Common myeloid progenitor, CD34-positive (primary cell): ENCODE measurements around the gene RABGEF1.
"Not testable (repeated sequence)": the region's sequence is repeated elsewhere in the genome, so short reads cannot be mapped to it uniquely, and the experiment has no call there.

ENCODE experiments used
- CTCF ChIA-PET: fragments of 350-600 bp; sonication (Branson Sonifier 250); formaldehyde crosslinking; loops from one replicate; lab custom pipeline; 2021; ENCODE audit warnings: antibody characterized with exemption; lab: Charles Lee
- POLR2A ChIA-PET: fragments of 350-600 bp; sonication (Branson Sonifier 250); formaldehyde crosslinking; loops from one replicate; lab custom pipeline; 2021; ENCODE audit warnings: antibody characterized with exemption; lab: Charles Lee
- DNase-seq, 3 donors: peaks; one replicate each; pipeline versions ENCODE4 v3.0.0 to v3.0.0-alpha.2; 2013
- H3K27ac ChIP-seq, 2 experiments: 1 replicate in 1 of 2; 2 replicates in 1 of 2; pipeline ENCODE4 v1.7.0; 2013; ENCODE audit warnings: inconsistent platforms in 2 of 2, low read length in 2 of 2, mild to moderate bottlenecking in 2 of 2, low read depth in 1 of 2, moderate library complexity in 1 of 2; ENCODE audit not compliant: severe bottlenecking in 2 of 2, insufficient read depth in 1 of 2, poor library complexity in 1 of 2
- H3K27me3 ChIP-seq, 5 experiments: replicated peaks in 2 of 5; 1 replicate in 3 of 5; 2 replicates in 2 of 5; pipeline versions ENCODE4 v1.6.1 to v1.7.0; 2013; ENCODE audit warnings: low read length in 4 of 5, mild to moderate bottlenecking in 2 of 5, moderate library complexity in 2 of 5, inconsistent platforms in 1 of 5; ENCODE audit not compliant: insufficient read depth in 5 of 5, control insufficient read depth in 4 of 5
- H3K36me3 ChIP-seq, 4 experiments: 1 replicate in 2 of 4; 2 replicates in 2 of 4; pipeline versions ENCODE4 v1.6.1 to v1.7.0; 2013; ENCODE audit warnings: low read length in 3 of 4, control low read depth in 1 of 4, mild to moderate bottlenecking in 1 of 4; ENCODE audit not compliant: control insufficient read depth in 4 of 4, insufficient read depth in 4 of 4
- H3K4me1 ChIP-seq, 4 experiments: 1 replicate in 3 of 4; 2 replicates in 1 of 4; pipeline versions ENCODE4 v1.6.1 to v1.7.1; 2013; ENCODE audit warnings: low read length in 3 of 4, mild to moderate bottlenecking in 3 of 4, control low read depth in 1 of 4, inconsistent platforms in 1 of 4, moderate library complexity in 1 of 4; ENCODE audit not compliant: control insufficient read depth in 4 of 4, insufficient read depth in 4 of 4; ENCODE audit errors: control extremely low read depth in 1 of 4
- H3K4me3 ChIP-seq, 7 experiments: 1 replicate in 4 of 7; 2 replicates in 3 of 7; pipeline versions ENCODE4 v1.5.1 to v1.7.0; 2013; ENCODE audit warnings: mild to moderate bottlenecking in 7 of 7, low read length in 6 of 7, moderate library complexity in 6 of 7, inconsistent platforms in 2 of 7, low read depth in 2 of 7, control low read depth in 1 of 7; ENCODE audit not compliant: insufficient read depth in 4 of 7, control insufficient read depth in 1 of 7; ENCODE audit errors: extremely low read depth in 1 of 7
- H3K9me3 ChIP-seq, 5 experiments: 1 replicate in 4 of 5; 2 replicates in 1 of 5; pipeline versions ENCODE4 v1.6.1 to v1.7.1; 2013; ENCODE audit warnings: low read length in 4 of 5, mild to moderate bottlenecking in 2 of 5, inconsistent platforms in 1 of 5, low read depth in 1 of 5, moderate library complexity in 1 of 5; ENCODE audit not compliant: control insufficient read depth in 4 of 5, insufficient read depth in 2 of 5; ENCODE audit errors: control extremely low read depth in 1 of 5
- WGBS: methylation state at CpG from one replicate; pipeline ENCODE4 v1.1.5; 2013; ENCODE audit not compliant: insufficient coverage; 5-methylcytosine and 5-hydroxymethylcytosine counted together

The RABGEF1 gene

DNA sequence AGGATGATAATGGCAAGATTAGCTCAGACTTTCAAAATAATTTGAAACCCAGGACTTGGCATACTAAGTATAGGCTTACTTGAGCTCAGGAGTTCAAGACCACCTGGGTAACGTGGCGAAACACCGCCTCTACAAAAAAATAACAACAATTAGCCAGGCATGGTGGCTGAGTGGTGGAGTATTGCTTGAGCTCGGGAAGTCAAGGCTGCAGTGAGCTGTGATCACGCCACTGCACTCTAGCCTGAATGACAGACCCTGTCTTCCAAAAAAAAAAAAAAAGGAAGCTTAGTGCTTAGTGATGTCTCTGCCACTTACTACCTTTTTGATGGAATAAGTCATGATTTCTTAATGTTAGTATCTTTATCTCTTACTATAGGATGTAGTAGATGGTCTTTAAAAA is 25.5 kb downstream of the RABGEF1 start:
- no peaks in the 10 kb centered on the region for H3K27me3 ChIP-seq
- no peak for DNase-seq
- ChIA-PET CTCF (interaction anchor here (1.3 to 1.5 kb wide), 2 partner anchors 10 to 24 kb away, joined by 3 to 5 read pairs; no protein-coding TSS in a partner anchor), POLR2A (interaction anchor here (0.6 to 1.0 kb wide), 3 partner anchors 8 to 546 kb away, joined by 3 to 5 read pairs (median 3); partner anchors contain the start of gene RABGEF1)
- WGBS, result 94% methylated on average over 3 of the region's 5 CpGs
- H3K9me3 ChIP-seq, result peaks cover 0 to 4% (median 3%) of the 10 kb centered on the region in 5 experiments
- no peak overlapping the region for H3K4me3 ChIP-seq
- peaks cover 0 to 2% (median 1%) of the 10 kb centered on the region in 4 experiments for H3K36me3 ChIP-seq
- no peak overlapping the region for H3K27ac ChIP-seq
- peaks cover 9 to 30% (median 22%) of the 10 kb centered on the region in 4 experiments for H3K4me1 ChIP-seq

DNA sequence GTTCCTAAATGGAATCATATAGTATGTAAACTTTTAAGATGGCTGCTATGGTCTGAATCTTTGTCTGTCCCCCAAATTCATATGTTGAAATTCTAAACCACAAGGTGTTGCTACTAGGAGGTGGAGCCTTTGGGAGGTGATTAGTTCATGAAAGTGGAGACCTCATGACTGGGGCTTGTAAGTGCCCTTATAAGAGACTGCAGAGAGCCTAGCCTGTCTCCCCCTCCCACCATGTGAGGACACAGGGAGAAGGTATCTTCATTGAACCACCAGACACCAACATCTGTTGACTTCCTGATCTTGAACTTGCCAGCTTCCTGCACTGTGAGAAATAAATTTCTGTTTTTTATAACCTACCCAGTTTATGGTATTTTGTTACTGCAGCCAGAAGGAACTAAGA is 27.0 kb downstream of the RABGEF1 start:
- peak in 2 of 3 donors; percentile 65 to 86 for DNase-seq
- CTCF ChIA-PET, H3K9me3 ChIP-seq, POLR2A ChIA-PET, H3K36me3 ChIP-seq, H3K27ac ChIP-seq, H3K4me3 ChIP-seq, H3K27me3 ChIP-seq: not testable (repeated sequence)
- H3K4me1 ChIP-seq, result peaks cover 9 to 30% (median 22%) of the 10 kb centered on the region in 4 experiments

DNA sequence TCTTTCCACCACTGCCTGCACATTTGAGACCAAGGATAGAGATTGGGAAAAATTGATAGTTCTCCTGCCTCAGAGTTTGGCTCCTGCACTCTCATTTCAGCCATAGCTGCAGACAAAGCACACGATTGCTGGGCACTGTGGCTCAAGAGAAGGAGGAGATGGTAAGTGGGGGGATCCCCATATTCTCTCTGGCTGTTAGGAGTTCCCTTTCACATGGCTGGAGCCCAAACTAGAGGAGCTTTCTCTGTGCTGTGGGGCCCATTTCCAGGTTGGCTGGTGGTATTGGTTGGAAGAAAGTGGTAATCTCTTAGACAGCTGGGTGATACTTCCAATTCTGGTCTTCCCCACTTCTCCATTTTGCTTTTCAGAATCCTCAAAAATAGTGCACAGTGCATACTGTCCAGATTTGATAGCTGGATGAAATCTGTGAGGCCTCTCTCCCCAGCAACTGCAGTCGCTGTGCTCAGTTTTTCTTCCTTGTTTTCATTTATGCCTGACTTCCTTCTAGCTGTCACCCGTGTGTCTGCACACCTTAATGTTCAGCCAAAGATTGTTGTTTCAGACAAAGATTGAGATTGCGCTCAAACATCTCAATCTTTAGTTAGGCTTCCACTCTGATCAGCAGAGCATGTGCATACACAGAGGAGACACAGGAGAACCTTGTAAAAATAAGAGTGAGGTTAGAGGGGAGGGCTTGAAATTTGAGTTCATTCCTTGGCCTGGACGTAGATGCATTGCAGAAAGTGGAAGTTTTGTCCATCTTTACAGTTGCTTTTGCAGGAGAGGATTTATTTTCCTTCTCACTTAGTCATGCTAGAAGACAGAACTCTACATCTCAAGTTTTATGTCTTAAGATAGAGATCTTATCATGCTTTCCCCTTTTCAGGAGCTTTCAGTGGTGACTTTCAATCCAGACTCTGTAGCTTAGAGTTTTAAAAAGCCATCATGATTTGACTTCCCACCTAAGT is 28.6 kb downstream of the RABGEF1 start:
- WGBS, result 44% methylated on average over 3 of the region's 5 CpGs
- POLR2A ChIA-PET, result interaction anchor here (0.6 to 0.9 kb wide), 2 partner anchors 17 to 29 kb away, joined by 3 to 5 read pairs; partner anchors contain the start of gene RABGEF1
- Histone ChIP-seq H3K27me3 (no peaks in the 10 kb centered on the region), H3K27ac (no peak overlapping the region), H3K4me1 (peaks cover 9 to 30% (median 22%) of the 10 kb centered on the region in 4 experiments), H3K9me3 (no peaks in the 10 kb centered on the region), H3K4me3 (no peak overlapping the region), H3K36me3 (peaks cover 2 to 8% (median 6%) of the 10 kb centered on the region in 4 experiments)
- CTCF ChIA-PET, result interaction anchor here (0.8 to 1.2 kb wide), 4 partner anchors 18 to 131 kb away, joined by 3 read pairs; no protein-coding TSS in a partner anchor
- DNase-seq, result peak in 1 of 3 donors; percentile 19

DNA sequence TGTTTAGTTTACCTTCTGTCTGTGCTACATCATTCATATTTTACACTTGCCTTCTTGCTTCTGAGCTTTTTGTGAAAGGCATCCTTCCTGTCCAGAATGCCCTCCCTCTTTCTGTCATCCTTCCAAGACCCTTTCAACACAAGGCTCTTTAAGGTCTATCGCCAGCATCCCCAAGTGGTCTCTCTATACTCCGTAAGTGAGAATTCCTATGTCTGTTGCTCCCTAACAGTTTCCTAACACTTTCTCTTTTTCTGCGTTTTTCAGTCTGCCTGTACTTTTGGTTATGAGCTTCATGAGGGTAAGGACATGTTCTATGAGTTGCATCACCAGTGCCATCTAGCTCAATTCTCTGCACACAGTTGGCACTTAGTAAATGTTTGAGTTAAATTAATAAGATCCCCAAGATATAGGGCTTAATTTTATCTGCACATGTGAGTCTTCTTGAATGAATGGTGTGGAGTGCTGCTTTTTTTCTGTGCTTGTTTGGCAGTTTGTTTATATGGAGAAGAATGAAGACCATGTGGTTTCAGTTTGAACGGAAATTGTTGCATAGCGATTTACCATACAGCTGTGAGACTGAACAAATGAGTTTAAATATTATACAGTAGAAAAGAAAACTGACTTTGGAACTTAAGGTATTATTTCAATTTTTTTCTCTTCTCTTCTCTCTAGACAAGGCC is 29.4 kb downstream of the RABGEF1 start:
- ChIA-PET CTCF (interaction anchor here (0.7 to 1.2 kb wide), 6 partner anchors 17 to 132 kb away, joined by 3 read pairs; no protein-coding TSS in a partner anchor), POLR2A (interaction anchor here (0.9 kb wide), 1 partner anchor 30 kb away, joined by 3 read pairs; the partner anchor contains the start of gene RABGEF1)
- DNase-seq, result peak in 1 of 3 donors; percentile 18
- Histone ChIP-seq H3K4me1 (peaks cover 9 to 30% (median 22%) of the 10 kb centered on the region in 4 experiments), H3K27me3 (no peaks in the 10 kb centered on the region), H3K9me3 (no peaks in the 10 kb centered on the region), H3K4me3 (no peak overlapping the region), H3K27ac (no peak overlapping the region), H3K36me3 (peaks cover 2 to 16% (median 10%) of the 10 kb centered on the region in 4 experiments)
- WGBS, result 100% methylated on average over 2 of the region's 5 CpGs

DNA sequence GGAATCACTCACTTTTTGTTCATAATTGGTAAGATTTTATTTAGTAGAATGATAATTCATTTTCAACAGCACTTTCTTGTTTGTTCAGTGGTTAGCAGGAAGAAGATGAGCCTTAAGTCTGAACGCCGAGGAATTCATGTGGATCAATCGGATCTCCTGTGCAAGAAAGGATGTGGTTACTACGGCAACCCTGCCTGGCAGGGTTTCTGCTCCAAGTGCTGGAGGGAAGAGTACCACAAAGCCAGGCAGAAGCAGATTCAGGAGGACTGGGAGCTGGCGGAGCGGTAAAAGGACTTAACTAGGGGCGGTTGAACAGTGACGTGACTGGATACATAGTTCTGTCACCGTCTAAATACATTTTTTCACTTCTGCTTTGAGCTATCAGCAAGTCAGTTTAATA is 31.3 kb downstream of the RABGEF1 start:
- POLR2A ChIA-PET, result no interaction called here
- 98% methylated on average over 6 of the region's 9 CpGs for WGBS
- Histone ChIP-seq H3K9me3 (no peaks in the 10 kb centered on the region), H3K27ac (no peak overlapping the region), H3K4me1 (peaks cover 9 to 30% (median 22%) of the 10 kb centered on the region in 4 experiments), H3K27me3 (no peaks in the 10 kb centered on the region), H3K4me3 (no peak overlapping the region), H3K36me3 (peaks cover 9 to 32% (median 24%) of the 10 kb centered on the region in 4 experiments)
- CTCF ChIA-PET, result no interaction called here
- no peak for DNase-seq

DNA sequence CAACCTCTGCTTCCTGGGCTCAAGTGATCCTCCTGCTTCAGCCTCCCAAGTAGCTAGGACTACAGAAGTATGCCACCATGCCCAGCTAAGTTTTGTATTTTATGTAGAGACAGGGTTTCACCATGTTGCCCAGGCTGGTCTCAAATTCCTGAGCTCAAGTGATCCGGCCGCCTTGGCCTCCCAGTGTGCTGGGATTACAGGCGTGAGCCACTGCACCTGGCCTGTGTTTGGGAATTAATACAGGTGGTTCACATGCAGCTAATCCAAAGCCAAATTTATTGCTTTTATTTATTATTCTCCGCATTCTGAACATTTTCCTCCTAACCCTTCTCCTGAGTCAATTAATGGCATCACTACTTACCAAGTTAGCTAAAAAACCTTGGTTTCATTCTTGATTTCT is 33.2 kb downstream of the RABGEF1 start:
- H3K9me3 ChIP-seq, H3K4me3 ChIP-seq, POLR2A ChIA-PET, DNase-seq, H3K27me3 ChIP-seq, H3K27ac ChIP-seq: not testable (repeated sequence)
- Histone ChIP-seq H3K4me1 (peaks cover 4 to 15% (median 12%) of the 10 kb centered on the region in 4 experiments), H3K36me3 (peaks cover 9 to 38% (median 27%) of the 10 kb centered on the region in 4 experiments)
- CTCF ChIA-PET, result interaction anchor here (1.6 to 1.7 kb wide), 2 partner anchors 9 to 17 kb away, joined by 3 to 4 read pairs; no protein-coding TSS in a partner anchor
- 95% methylated on average over 3 of the region's 4 CpGs for WGBS
